ENCODE measurements around the gene ASGR2. TPM values are rescaled to one million over a fixed set of nuclear protein-coding genes. Genes with fewer than 3 reads are reported as not detected.
"Not testable (repeated sequence)": the region's sequence is repeated elsewhere in the genome, so short reads cannot be mapped to it uniquely, and the experiment has no call there.

ASGR2 gene
- polyA plus RNA-seq, 1 donor: 0.36 TPM

GRCh38 chr17:7097940-7098339 is 16.7 kb downstream of the ASGR2 start:
- DNase-seq: no peak

- DNase-seq: no peak
Observed at GRCh38 chr17:7095625-7096024, 19.0 kb downstream of the ASGR2 start.

GRCh38 chr17:7094652-7095019 is 20.0 kb downstream of the ASGR2 start:
- DNase-seq: no peak

GRCh38 chr17:7091311-7092005 is 23.2 kb downstream of the ASGR2 start:
- DNase-seq: not testable (repeated sequence)

DNA sequence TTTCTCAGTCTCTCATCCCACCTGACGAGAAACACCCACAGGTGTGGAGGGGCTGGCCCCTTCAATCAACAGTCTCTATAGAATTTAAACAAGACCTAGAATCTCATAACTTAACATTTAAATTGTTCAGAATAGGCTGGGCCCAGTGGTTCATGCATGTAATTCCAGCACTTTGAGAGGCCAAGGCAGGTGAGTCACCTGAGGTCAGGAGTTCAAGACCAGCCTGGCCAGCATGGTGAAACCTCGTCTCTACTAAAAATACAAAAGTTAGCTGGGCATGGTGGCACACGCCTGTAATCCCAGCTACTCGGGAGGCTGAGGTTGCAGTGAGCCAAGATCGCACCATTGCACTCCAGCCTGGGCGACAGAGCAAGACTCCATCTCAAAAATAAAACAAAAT is 25.1 kb downstream of the ASGR2 start:
- DNase-seq: not testable (repeated sequence)

DNA sequence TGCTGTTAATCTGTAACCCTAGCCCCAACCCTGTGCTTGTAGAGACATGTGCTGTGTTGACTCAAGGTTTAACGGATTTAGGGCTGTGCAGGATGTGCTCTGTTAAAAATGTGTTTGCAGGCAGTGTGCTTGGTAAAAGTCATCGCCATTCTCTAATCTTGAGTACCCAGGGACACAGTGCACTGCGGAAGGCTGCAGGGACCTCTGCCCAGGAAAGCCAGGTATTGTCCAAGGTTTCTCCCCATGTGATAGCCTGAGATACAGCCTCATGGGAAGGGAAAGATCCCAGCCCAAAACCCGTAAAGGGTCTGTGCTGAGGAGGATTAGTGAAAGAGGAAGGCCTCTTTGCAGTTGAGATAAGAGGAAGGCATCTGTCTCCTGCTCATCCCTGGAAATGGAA is 26.2 kb downstream of the ASGR2 start:
- DNase-seq: not testable (repeated sequence)

DNA sequence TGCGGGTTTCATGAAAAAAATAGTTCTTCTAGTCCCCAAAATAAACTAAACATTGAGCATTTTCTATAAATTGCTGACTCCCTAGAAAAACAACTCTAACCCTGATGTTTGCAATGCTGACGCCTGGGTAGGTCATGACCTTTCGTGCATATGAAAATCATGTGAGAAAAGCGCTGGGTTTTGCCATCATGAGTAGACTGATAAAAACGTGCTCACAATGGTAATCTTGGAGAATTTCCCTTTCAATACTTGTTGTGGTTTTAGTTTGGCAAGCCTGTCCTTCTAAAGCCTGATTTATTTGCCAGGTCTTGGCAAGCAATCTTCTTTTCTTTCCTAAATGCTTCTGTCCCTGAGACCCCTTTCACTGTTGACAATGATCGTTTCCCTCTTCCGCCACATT is 30.5 kb downstream of the ASGR2 start:
- DNase-seq: no peak

- DNase-seq: no peak
Observed at GRCh38 chr17:7083592-7083991, 31.0 kb downstream of the ASGR2 start.

DNA sequence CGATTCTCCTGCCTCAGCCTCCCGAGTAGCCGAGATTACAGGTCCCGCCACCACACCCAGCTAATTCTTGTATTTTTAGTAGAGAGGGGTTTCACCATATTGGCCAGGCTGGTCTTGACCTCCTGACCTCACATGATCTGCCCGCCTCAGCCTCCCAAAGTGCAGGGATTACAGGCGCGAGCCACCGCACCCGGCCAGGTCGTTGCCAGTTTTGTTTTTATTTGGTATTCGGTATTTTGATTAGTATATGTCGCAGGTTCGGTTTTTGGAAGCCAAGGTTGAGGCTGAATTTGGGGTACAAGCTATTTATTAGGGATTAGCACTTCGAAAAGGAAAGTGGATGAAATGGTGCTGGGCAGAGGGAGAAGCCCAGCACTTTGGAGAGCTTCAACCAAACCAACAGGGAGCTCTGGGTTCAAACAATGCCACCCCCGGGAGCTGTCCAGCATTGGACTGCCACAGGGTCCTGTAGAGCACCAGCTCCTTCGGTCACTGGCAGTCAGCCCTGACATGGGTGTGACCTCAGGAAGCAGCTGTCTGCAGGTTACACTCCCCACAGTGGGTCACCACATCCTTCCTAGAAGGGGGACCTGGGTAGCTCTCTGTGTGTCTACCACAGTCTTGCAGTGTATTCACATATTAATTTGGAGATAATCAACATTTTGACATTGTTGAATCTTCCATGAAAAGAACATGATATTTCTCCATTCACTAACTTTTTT is 33.1 kb downstream of the ASGR2 start:
- no peak for DNase-seq

GRCh38 chr17:7080456-7081041 is 34.1 kb downstream of the ASGR2 start:
- no peak for DNase-seq

DNA sequence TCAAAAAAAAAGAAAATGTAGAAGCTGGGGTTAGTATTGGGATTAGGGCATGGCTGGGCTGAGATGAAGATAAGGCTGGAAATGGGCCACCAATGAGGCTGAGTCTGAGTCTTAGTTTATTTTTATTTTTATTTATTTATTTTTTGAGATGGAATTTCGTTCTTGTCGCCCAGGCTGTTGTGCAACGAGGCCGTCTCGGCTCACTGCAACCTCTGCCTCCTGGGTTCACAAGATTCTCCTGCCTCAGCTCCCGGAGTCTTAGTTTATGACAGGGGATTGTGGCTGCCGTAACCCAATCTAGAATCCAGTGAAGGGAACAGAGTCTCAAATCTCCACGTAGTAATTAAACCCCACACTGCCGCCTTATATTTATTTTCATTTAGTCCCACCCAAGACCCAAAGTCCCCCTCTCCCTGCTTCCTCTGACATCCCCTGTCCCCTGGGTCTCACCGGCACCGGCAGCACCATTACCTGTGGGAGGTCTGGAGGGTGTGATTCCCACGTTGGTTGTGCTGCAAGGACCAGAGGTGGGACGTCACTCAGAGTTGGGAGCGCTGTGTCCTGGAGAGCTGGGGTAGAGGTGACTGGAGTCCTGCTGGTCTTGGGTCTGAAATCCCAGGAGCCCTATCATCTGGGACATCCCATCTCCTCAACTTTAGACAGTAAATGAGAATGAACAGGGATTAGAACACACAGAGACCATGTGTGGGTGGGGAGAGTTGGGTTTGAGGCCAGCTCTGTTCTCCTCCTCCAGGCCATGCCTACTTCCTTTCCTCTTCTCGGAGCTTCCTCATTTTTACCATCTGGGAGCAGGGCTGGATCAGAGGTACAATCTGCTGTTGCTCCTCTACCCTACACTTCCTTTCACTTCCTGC is 34.8 kb downstream of the ASGR2 start, which contains the start of gene CLEC10A:
Gene CLEC10A, minus strand, starts transcription at position 671 of the 875 bp plus-strand sequence. CDS start 1,439 bp downstream, outside the sequence.
- DNase-seq: no peak

DNA sequence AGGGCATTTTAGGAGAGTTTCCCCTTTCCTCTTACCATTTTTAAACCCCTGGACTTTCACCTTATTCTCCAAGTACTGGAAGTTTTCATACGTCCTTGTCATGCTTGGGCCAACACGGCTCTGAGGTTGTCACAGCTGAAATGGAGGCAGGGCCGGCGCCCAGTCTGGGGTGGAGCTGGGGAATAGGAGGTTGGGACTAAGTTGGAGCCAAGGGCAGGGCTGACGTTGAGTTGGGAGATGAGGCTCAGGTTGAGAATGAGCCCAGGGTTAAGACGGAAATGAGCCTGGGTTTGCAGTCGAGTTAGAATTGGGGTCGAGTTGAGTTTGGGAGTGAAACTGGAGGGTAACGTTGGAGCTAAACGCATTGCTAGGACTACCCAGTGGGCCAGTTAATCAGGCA is 35.9 kb downstream of the ASGR2 start:
- no peak for DNase-seq

- DNase-seq: no peak
Observed at GRCh38 chr17:7077911-7078546, 36.6 kb downstream of the ASGR2 start.

- no peak for DNase-seq
Observed at GRCh38 chr17:7074931-7075330, 39.7 kb downstream of the ASGR2 start.

- no peak for DNase-seq
Observed at GRCh38 chr17:7072406-7072805, 42.2 kb downstream of the ASGR2 start.

GRCh38 chr17:7070712-7071111 is 43.9 kb downstream of the ASGR2 start:
- DNase-seq: no peak

DNA sequence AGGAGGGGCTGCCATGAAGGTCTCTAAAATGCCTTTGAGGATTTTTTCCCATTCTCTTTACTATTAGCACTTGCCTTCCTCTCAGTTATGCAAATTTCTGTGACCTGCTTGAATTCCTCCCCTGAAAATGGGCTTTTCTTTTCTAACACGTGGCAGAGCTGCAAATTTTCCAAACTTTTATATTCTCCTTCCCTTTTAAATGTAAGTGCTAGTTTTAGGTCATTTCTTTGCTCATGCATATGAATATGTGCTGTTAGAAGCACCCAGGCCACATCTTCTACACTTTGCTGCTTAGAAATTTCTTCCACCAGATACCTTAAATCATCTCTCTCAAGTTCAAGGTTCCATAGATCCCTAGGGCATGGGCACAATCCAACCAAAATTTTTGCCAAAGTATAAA is 46.4 kb downstream of the ASGR2 start:
- no peak for DNase-seq

DNA sequence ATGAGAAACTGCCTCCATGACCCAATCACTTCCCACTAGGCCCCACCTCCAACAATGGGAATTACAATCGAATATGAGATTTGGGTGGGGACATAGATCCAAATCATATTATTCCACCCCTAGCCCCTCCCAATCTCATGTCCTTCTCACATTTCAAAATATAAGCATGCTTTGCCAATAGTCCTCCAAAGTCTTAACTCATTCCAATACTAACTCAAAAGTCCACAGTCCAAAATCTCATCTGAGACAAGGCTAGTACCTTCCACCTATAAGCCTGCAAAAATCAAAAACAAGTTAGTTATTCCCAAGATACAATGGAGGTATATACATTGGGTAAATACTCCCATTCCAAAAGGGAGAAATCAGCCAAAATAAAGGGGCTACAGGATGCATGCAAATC is 47.4 kb downstream of the ASGR2 start:
- DNase-seq: no peak

- DNase-seq: no peak
Observed at GRCh38 chr17:7064261-7064660, 50.4 kb downstream of the ASGR2 start.

DNA sequence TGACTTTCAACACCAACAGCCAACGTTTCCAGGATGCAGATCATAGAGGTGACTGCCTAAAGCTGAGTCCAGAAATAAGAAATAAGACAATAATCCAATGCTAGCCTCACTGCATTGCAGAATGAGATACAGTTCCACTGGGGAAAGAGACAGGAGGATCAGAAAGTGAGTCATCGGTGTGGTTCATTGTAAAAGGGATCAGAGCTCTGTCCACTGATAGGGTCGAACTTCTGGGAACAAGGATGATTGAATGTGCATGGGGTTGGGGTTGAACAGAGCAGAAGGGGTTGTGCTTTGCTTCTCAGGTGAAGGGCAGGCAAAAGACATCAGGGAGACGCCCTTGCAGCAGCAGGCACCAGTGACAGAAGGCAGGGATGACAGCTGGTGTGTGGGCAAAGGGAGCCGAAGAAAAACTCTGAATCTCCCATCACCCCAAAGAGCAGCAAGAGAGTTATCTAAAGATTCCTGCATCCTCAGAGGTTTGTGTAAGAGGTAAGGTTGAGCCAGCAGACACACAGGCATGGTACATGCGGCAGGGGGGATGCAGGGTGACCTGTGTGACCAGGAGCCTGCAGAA is 51.0 kb downstream of the ASGR2 start:
- no peak for DNase-seq

- no peak for DNase-seq
Observed at GRCh38 chr17:7060165-7060891, 54.3 kb downstream of the ASGR2 start.

All from hindlimb muscle (tissue), 1 donor.